Neural cell (in vitro differentiated cells): ENCODE results near the gene GSDMA.
"Not testable (repeated sequence)": the region's sequence is repeated elsewhere in the genome, so short reads cannot be mapped to it uniquely, and the experiment has no call there.

Experiments
- CTCF ChIP-seq: fragments of 450-650 bp; IDR thresholded peaks from 2 replicates; pipeline ENCODE4 v1.5.1; 2014; ENCODE audit warnings: antibody characterized with exemption, mild to moderate bottlenecking, moderate library complexity; ENCODE audit not compliant: poor library complexity, severe bottlenecking
- EZH2 ChIP-seq: fragments of 200-600, 300-800 bp; shearing (Covaris generic), sonication (generic); IDR thresholded peaks from 2 replicates; pipeline ENCODE4 v1.6.1; 2014; ENCODE audit warnings: antibody characterized with exemption, low read length, borderline replicate concordance, mild to moderate bottlenecking; ENCODE audit not compliant: insufficient read depth, poor library complexity, severe bottlenecking
- POLR2AphosphoS5 ChIP-seq: IDR thresholded peaks from 2 replicates; pipeline ENCODE4 v1.6.1; 2012
- RAD21 ChIP-seq: fragments of 450-650 bp; conservative IDR thresholded peaks from 2 replicates; pipeline ENCODE4 v1.6.1; 2014; ENCODE audit warnings: antibody characterized with exemption, mild to moderate bottlenecking, moderate library complexity

DNA sequence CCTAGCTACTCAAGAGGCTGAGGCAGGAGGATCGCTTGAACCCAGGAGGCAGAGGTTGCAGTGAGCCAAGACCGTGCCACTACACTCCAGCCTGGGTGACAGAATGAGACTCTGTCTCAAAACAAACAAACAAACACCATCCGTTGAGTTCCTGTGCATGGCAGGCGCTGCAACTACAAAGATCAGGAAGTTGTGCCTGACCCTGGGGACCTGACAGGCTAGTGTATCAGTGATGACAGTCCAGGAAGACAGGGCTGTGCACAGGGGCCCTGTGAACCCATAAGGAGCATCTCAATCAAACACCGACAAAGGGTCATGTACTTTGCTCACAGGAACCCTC, 14.3 kb upstream of the GSDMA start:
- not testable (repeated sequence) for TF ChIP-seq CTCF, POLR2AphosphoS5, EZH2, RAD21
